SU-DHL-6 (cell line): ENCODE results near the gene GPR4.

Source experiments
- CTCF ChIP-seq: fragments of 200-600 bp; sonication (generic); IDR thresholded peaks from one replicate; pipeline ENCODE4 v1.5.1; 2017; ENCODE audit warnings: antibody characterized with exemption, mild to moderate bottlenecking, low read length, moderate library complexity; ENCODE audit not compliant: insufficient read depth, poor library complexity, severe bottlenecking
- EZH2phosphoT487 ChIP-seq: fragments of 200-600 bp; sonication (generic), shearing (Covaris generic); conservative IDR thresholded peaks from 2 replicates; pipeline ENCODE4 v1.6.1; 2018; ENCODE audit warnings: mild to moderate bottlenecking, antibody characterized with exemption, low read length, moderate library complexity, mixed read lengths

- TF ChIP-seq CTCF (no peak), EZH2phosphoT487 (no peak)
Measured at GRCh38 chr19:45577111-45577905, 24.7 kb downstream of the GPR4 start.
